WTC11 (cell line): ENCODE data around the gene LTBP2.

Source experiments
- CREB1 ChIP-seq: sonication (generic); formaldehyde crosslinking; IDR thresholded peaks from 2 replicates; pipeline ENCODE4 v1.8.0; 2023; ENCODE audit warnings: mild to moderate bottlenecking, missing genetic modification reagents
- ESRRA ChIP-seq: sonication (generic); formaldehyde crosslinking; IDR thresholded peaks from 2 replicates; pipeline ENCODE4 v1.8.1; 2022; ENCODE audit warnings: mild to moderate bottlenecking, missing genetic modification reagents, borderline replicate concordance
- MXD4 ChIP-seq: fragments of 250-450 bp; sonication (Bioruptor Pico); IDR thresholded peaks from 2 replicates; pipeline ENCODE4 v1.8.0; 2021; ENCODE audit warnings: mild to moderate bottlenecking, moderate library complexity, borderline replicate concordance
- TEAD4 ChIP-seq: sonication (generic); formaldehyde crosslinking; IDR thresholded peaks from 2 replicates; pipeline ENCODE4 v1.8.0; 2022; ENCODE audit warnings: mild to moderate bottlenecking, missing genetic modification reagents
- ZNF423 ChIP-seq: fragments of 250-450 bp; sonication (Bioruptor Pico); IDR thresholded peaks from 2 replicates; pipeline ENCODE4 v2.1.2; 2022; ENCODE audit warnings: mild to moderate bottlenecking, moderate library complexity
- TF ChIP-seq, protein P1 (sequence below): fragments of 200-600 bp; IDR thresholded peaks from 2 replicates; pipeline ENCODE4 v1.8.0; 2022; ENCODE audit warnings: antibody characterized with exemption
- TF ChIP-seq, protein P2 (sequence below): sonication (generic); formaldehyde crosslinking; conservative IDR thresholded peaks from 2 replicates; pipeline ENCODE4 v1.8.1; 2022; ENCODE audit warnings: mild to moderate bottlenecking, missing genetic modification reagents
- TF ChIP-seq, protein P3 (sequence below): sonication (generic); formaldehyde crosslinking; IDR thresholded peaks from 2 replicates; pipeline ENCODE4 v1.8.0; 2022; ENCODE audit warnings: mild to moderate bottlenecking, missing genetic modification reagents
- TF ChIP-seq, protein P4 (sequence below): sonication (generic); formaldehyde crosslinking; IDR thresholded peaks from 2 replicates; pipeline ENCODE4 v1.8.1; 2023; ENCODE audit warnings: mild to moderate bottlenecking, missing genetic modification reagents
- TF ChIP-seq, protein P5 (sequence below): sonication (generic); formaldehyde crosslinking; IDR thresholded peaks from 2 replicates; pipeline ENCODE4 v1.8.0; 2023; ENCODE audit warnings: mild to moderate bottlenecking, missing genetic modification reagents

DNA sequence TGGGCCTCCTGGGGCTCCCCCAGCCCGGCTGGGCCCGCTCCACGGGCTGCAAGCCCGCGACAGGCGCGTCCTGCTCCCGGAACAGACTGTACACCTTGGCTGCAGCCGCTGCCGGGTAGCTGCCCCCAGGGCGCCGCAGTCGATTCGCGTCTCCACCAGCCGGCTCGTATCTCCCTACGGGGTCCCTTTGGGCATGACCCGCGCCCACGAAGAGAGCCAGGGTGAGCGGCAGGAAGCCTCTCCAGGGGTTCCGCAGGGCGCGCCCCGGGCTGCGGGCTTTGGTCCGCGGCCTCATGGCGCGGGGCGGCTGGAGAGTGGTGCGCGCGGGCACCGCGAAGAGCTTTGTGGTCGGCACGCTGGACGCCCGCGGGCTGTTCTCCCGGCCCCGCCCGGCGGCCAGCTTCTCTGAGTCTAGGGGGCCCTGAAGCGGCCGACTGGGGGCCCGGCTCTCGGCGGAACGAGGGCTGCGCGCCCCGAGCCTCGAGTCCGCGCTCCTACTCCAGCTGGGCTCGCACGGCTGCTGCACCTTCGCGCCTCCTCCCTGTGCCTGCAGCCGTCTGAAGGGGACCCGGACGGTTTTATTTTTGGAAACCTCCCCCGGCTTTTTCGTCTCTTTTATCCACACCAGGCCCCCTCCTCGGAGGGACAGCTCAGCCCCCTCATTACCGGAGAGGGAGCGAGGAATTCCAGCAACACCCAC is at the start of gene LTBP2:
- TF ChIP-seq CREB1 (CRISPR knock-in tag): no peak
- TF ChIP-seq, protein P1, sequence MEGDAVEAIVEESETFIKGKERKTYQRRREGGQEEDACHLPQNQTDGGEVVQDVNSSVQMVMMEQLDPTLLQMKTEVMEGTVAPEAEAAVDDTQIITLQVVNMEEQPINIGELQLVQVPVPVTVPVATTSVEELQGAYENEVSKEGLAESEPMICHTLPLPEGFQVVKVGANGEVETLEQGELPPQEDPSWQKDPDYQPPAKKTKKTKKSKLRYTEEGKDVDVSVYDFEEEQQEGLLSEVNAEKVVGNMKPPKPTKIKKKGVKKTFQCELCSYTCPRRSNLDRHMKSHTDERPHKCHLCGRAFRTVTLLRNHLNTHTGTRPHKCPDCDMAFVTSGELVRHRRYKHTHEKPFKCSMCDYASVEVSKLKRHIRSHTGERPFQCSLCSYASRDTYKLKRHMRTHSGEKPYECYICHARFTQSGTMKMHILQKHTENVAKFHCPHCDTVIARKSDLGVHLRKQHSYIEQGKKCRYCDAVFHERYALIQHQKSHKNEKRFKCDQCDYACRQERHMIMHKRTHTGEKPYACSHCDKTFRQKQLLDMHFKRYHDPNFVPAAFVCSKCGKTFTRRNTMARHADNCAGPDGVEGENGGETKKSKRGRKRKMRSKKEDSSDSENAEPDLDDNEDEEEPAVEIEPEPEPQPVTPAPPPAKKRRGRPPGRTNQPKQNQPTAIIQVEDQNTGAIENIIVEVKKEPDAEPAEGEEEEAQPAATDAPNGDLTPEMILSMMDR: no peak
- TF ChIP-seq TEAD4 (CRISPR knock-in tag): no peak
- TF ChIP-seq MXD4 (CRISPR knock-in tag): no peak
- TF ChIP-seq ESRRA (CRISPR knock-in tag): no peak
- peak; percentile 60; the same call in 1 of the 2 replicates for TF ChIP-seq ZNF423
- TF ChIP-seq, protein P2, sequence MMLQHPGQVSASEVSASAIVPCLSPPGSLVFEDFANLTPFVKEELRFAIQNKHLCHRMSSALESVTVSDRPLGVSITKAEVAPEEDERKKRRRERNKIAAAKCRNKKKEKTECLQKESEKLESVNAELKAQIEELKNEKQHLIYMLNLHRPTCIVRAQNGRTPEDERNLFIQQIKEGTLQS (CRISPR knock-in tag): no peak
- TF ChIP-seq, protein P3, sequence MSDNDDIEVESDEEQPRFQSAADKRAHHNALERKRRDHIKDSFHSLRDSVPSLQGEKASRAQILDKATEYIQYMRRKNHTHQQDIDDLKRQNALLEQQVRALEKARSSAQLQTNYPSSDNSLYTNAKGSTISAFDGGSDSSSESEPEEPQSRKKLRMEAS (CRISPR knock-in tag): 0 out of 2 replicates have a peak, but pooled peaks have one; percentile 23
- TF ChIP-seq, protein P4, sequence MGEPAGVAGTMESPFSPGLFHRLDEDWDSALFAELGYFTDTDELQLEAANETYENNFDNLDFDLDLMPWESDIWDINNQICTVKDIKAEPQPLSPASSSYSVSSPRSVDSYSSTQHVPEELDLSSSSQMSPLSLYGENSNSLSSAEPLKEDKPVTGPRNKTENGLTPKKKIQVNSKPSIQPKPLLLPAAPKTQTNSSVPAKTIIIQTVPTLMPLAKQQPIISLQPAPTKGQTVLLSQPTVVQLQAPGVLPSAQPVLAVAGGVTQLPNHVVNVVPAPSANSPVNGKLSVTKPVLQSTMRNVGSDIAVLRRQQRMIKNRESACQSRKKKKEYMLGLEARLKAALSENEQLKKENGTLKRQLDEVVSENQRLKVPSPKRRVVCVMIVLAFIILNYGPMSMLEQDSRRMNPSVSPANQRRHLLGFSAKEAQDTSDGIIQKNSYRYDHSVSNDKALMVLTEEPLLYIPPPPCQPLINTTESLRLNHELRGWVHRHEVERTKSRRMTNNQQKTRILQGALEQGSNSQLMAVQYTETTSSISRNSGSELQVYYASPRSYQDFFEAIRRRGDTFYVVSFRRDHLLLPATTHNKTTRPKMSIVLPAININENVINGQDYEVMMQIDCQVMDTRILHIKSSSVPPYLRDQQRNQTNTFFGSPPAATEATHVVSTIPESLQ: no peak
- TF ChIP-seq, protein P5, sequence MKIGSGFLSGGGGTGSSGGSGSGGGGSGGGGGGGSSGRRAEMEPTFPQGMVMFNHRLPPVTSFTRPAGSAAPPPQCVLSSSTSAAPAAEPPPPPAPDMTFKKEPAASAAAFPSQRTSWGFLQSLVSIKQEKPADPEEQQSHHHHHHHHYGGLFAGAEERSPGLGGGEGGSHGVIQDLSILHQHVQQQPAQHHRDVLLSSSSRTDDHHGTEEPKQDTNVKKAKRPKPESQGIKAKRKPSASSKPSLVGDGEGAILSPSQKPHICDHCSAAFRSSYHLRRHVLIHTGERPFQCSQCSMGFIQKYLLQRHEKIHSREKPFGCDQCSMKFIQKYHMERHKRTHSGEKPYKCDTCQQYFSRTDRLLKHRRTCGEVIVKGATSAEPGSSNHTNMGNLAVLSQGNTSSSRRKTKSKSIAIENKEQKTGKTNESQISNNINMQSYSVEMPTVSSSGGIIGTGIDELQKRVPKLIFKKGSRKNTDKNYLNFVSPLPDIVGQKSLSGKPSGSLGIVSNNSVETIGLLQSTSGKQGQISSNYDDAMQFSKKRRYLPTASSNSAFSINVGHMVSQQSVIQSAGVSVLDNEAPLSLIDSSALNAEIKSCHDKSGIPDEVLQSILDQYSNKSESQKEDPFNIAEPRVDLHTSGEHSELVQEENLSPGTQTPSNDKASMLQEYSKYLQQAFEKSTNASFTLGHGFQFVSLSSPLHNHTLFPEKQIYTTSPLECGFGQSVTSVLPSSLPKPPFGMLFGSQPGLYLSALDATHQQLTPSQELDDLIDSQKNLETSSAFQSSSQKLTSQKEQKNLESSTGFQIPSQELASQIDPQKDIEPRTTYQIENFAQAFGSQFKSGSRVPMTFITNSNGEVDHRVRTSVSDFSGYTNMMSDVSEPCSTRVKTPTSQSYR (CRISPR knock-in tag): no peak
